ENCODE data around the gene CASP3.

Gene CASP3

GRCh38 chr4:184583738-184584502, 65.3 kb downstream of the CASP3 start:
- Histone ChIP-seq H3K27me3 (ENCODE audit: insufficient read depth, low read depth, severe bottlenecking) (no peaks in the 10 kb centered on the region), H3K36me3 (no peaks in the 10 kb centered on the region), H3K4me3 (ENCODE audit: low read depth, low read length) (no peak overlapping the region), H3K9me3 (ENCODE audit: severe bottlenecking) (peaks cover 20% of the 10 kb centered on the region), H3K27ac (no peak overlapping the region)
- no peak for DNase-seq
- no peak for TF ChIP-seq CTCF (IDR thresholded peaks at IDR 0.05; ENCODE audit: low read depth, low read length)
